ENCODE results near the gene PPM1H. TPM values are rescaled to one million over a fixed set of nuclear protein-coding genes. Genes with fewer than 3 reads are reported as not detected.

PPM1H gene
- total and polyA plus RNA-seq, 10 of the 15 experiments (the other 5 are each of a cell fraction or from before 2014, with no cell fraction given), result 0.11 to 0.83 (median 0.49) TPM

DNA sequence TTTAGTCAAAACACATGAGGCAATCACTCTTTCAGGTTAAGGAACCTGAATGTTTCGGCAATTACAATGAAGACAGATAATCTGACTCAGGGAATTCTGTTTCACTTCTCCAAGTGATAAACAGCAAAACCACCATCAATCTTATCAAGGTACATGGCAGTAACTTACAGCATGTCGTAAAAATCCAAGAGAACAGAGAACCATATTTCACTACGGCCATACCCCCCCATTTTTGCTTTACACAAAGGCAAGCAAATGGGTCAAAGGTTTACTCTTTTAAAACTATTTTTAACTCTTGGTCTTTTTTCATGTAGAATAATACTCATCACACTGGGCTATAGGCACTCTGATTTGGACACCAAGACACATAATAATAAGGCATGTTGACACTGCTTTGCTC, 102.4 kb downstream of the PPM1H start:
- H3K27ac ChIP-seq (ENCODE audit: control insufficient read depth, insufficient read depth), result no peak overlapping the region
- POLR2A ChIA-PET, result no interaction called here
- H3K4me2 ChIP-seq (ENCODE audit: control insufficient read depth, insufficient read depth), result no peak overlapping the region
- no peaks in the 10 kb centered on the region for H3K4me1 ChIP-seq (ENCODE audit: control insufficient read depth, insufficient read depth, low read length)
- whole genome bisulfite sequencing (ENCODE audit: insufficient coverage, insufficient replicate concordance, low lambda C conversion rate, missing lambda C conversion rate), result 54% methylated on average over 3 of the region's 3 CpGs
- no peak overlapping the region for H3K4me3 ChIP-seq
- in situ Hi-C loops (cut with MboI), result no loop called here
- no peak for TF ChIP-seq BMI1 (IDR thresholded peaks at IDR 0.05; ENCODE audit: borderline replicate concordance)
- TF ChIP-seq CBX3 (IDR thresholded peaks at IDR 0.05; ENCODE audit: borderline replicate concordance, low read depth), result no peak
- TF ChIP-seq RFX5 (IDR thresholded peaks at IDR 0.05; ENCODE audit: low read depth, low read length), result no peak
- TF ChIP-seq, protein P1, sequence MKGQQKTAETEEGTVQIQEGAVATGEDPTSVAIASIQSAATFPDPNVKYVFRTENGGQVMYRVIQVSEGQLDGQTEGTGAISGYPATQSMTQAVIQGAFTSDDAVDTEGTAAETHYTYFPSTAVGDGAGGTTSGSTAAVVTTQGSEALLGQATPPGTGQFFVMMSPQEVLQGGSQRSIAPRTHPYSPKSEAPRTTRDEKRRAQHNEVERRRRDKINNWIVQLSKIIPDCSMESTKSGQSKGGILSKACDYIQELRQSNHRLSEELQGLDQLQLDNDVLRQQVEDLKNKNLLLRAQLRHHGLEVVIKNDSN (IDR thresholded peaks at IDR 0.05; ENCODE audit: borderline replicate concordance, extremely low read length, insufficient read depth, low read depth, low read length), result no peak
- TF ChIP-seq RAD51 (IDR thresholded peaks at IDR 0.05), result no peak
- TF ChIP-seq MEF2B (IDR thresholded peaks at IDR 0.05; ENCODE audit: partially characterized antibody, poor library complexity, severe bottlenecking), result no peak
- TF ChIP-seq E2F8 (IDR thresholded peaks at IDR 0.05; ENCODE audit: low read depth, partially characterized antibody), result no peak
- TF ChIP-seq NBN (IDR thresholded peaks at IDR 0.05), result no peak
- no peak for TF ChIP-seq EZH2 (IDR thresholded peaks at IDR 0.05; ENCODE audit: borderline replicate concordance, control insufficient read depth, low read depth, low read length)
- TF ChIP-seq FOXM1 (IDR thresholded peaks at IDR 0.05; ENCODE audit: low read depth, low read length), result no peak
- no peak for TF ChIP-seq IRF3 (IDR thresholded peaks at IDR 0.05)
- SMC1A ChIA-PET (ENCODE audit: uncharacterized antibody, unreplicated experiment), result no interaction called here
- no peaks in the 10 kb centered on the region for H3K9me3 ChIP-seq (replicated peaks; ENCODE audit: control insufficient read depth, insufficient read depth, low read length)
- DNase-seq (ENCODE audit: low read depth, low spot score), result no peak
- no peaks in the 10 kb centered on the region for H3K27me3 ChIP-seq (replicated peaks in 1 of 2; ENCODE audit: control insufficient read depth in 2 of 2, insufficient read depth in 2 of 2, low read length in 1 of 2)
- H3K36me3 ChIP-seq (ENCODE audit: control insufficient read depth in 2 of 2, insufficient read depth in 2 of 2, low read length in 1 of 2), result no peaks in the 10 kb centered on the region
- ATAC-seq, result no peak
- no peaks in the 10 kb centered on the region for H3K79me2 ChIP-seq (ENCODE audit: control insufficient read depth, insufficient read depth, low read length)
- no peak for FAIRE-seq
- no peak overlapping the region for H2AFZ ChIP-seq (ENCODE audit: control insufficient read depth, low read depth, low read length)
- intact Hi-C loops (cut with micrococcal nuclease; ENCODE audit: unreplicated experiment), result no loop called here
- BruUV-seq (replicated peaks), result no TSS peak
- RAD21 ChIA-PET (ENCODE audit: unreplicated experiment), result no interaction called here
- H3K9ac ChIP-seq (ENCODE audit: control insufficient read depth, insufficient read depth, low read length), result no peak overlapping the region
- no peaks in the 10 kb centered on the region for H4K20me1 ChIP-seq (ENCODE audit: control insufficient read depth, insufficient read depth)
- CTCF ChIA-PET, result interaction anchor here (1.1 to 1.4 kb wide), 3 partner anchors 19 to 38 kb away, joined by 4 to 8 read pairs (median 4); no protein-coding TSS in a partner anchor

Data from GM12878 (cell line).